Endodermal cell (in vitro differentiated cells): ENCODE results near the gene LMOD1. TPM values are rescaled to one million over a fixed set of nuclear protein-coding genes. Genes with fewer than 3 reads are reported as not detected.

Experiments
- DNase-seq: peaks from one replicate; pipeline ENCODE4 v3.0.0-alpha.2; 2017
- H3K27ac ChIP-seq: 2 replicates; pipeline ENCODE4 v1.5.1; 2013; ENCODE audit warnings: mild to moderate bottlenecking, low read depth, low read length, moderate library complexity
- H3K27me3 ChIP-seq: 2 replicates; pipeline ENCODE4 v1.6.1; 2013; ENCODE audit warnings: mild to moderate bottlenecking, low read length, moderate library complexity; ENCODE audit not compliant: insufficient read depth, control insufficient read depth, poor library complexity, severe bottlenecking
- H3K36me3 ChIP-seq: 2 replicates; pipeline ENCODE4 v1.7.0; 2013; ENCODE audit warnings: mild to moderate bottlenecking, low read length, moderate library complexity; ENCODE audit not compliant: control insufficient read depth, insufficient read depth
- H3K4me1 ChIP-seq: one replicate; pipeline ENCODE4 v1.7.0; 2013; ENCODE audit warnings: low read length; ENCODE audit not compliant: control insufficient read depth, insufficient read depth
- H3K4me3 ChIP-seq: 2 replicates; pipeline ENCODE4 v1.5.1; 2013; ENCODE audit warnings: mild to moderate bottlenecking, low read length, moderate library complexity
- H3K9ac ChIP-seq: 2 replicates; pipeline ENCODE4 v1.6.1; 2013; ENCODE audit warnings: mild to moderate bottlenecking, low read length, moderate library complexity; ENCODE audit not compliant: poor library complexity, severe bottlenecking; ENCODE audit errors: extremely low read depth
- H3K9me3 ChIP-seq: 2 replicates; pipeline ENCODE4 v1.6.1; 2013; ENCODE audit warnings: mild to moderate bottlenecking, low read length, moderate library complexity; ENCODE audit not compliant: control insufficient read depth
- H3K27ac Mint-ChIP-seq: 2 replicates; pipeline ENCODE4 v1.8.0; 2020; ENCODE audit warnings: mixed read lengths
- H3K27me3 Mint-ChIP-seq: 2 replicates; pipeline ENCODE4 v1.8.0; 2021; ENCODE audit warnings: mild to moderate bottlenecking, mixed read lengths; ENCODE audit not compliant: insufficient read depth
- H3K36me3 Mint-ChIP-seq: 2 replicates; pipeline ENCODE4 v1.8.0; 2020; ENCODE audit warnings: low read depth, mixed read lengths
- H3K4me1 Mint-ChIP-seq: 2 replicates; pipeline ENCODE4 v1.8.0; 2020; ENCODE audit warnings: mixed read lengths
- H3K4me3 Mint-ChIP-seq: 2 replicates; pipeline ENCODE4 v1.8.0; 2020; ENCODE audit warnings: mild to moderate bottlenecking, moderate library complexity, mixed read lengths
- H3K9me3 Mint-ChIP-seq: 2 replicates; pipeline ENCODE4 v1.8.0; 2020; ENCODE audit warnings: mild to moderate bottlenecking, mixed read lengths
- CTCF ChIP-seq: fragments of 200-600 bp; sonication (generic); conservative IDR thresholded peaks from 2 replicates; pipeline ENCODE4 v1.5.0; 2021; ENCODE audit warnings: antibody characterized with exemption, mild to moderate bottlenecking
- WGBS, 2 experiments: methylation state at CpG; one replicate each; pipeline versions ENCODE4 v1.1.5 to v1.1.7; 2013; ENCODE audit warnings: missing lambda C conversion rate in 2 of 2, mixed read lengths in 1 of 2; ENCODE audit not compliant: insufficient coverage in 1 of 2, insufficient read length in 1 of 2; 5-methylcytosine and 5-hydroxymethylcytosine counted together
- total RNA-seq, 2 donors: library from RNA; stranded (reverse); fragmentation: NEBNext Ultra II Directional in 1 of 2; extraction: Animal tissue kit (Norgen Biotek cat#: 25700) in 1 of 2; gene quantifications; 2 replicates in 1 of 2; 3 replicates in 1 of 2; pipeline ENCODE4 v1.2.1, GENCODE V29; 2021

The LMOD1 gene
- total RNA-seq, 2 donors from 2014 or later = 0.31 to 0.60 TPM

GRCh38 chr1:201876148-201876818, 70.1 kb downstream of the LMOD1 start:
- no peak for DNase-seq
- Histone ChIP-seq H3K36me3 (peaks cover 66% of the 10 kb centered on the region), H3K4me1 (no peaks in the 10 kb centered on the region), H3K27ac (no peak overlapping the region), H3K9me3 (no peaks in the 10 kb centered on the region), H3K4me3 (no peak overlapping the region), H3K27me3 (no peaks in the 10 kb centered on the region), H3K9ac (no peak overlapping the region)
- peaks cover 5% of the 10 kb centered on the region for H3K4me1 Mint-ChIP-seq
- 87 to 93% methylated on average over 3 to 8 of the region's 8 CpGs for WGBS, 2 experiments
- no peaks in the 10 kb centered on the region for H3K27me3 Mint-ChIP-seq
- H3K4me3 Mint-ChIP-seq = no peak overlapping the region
- peak overlapping the region; percentile 34 for H3K27ac Mint-ChIP-seq
- peaks cover 52% of the 10 kb centered on the region for H3K36me3 Mint-ChIP-seq
- no peaks in the 10 kb centered on the region for H3K9me3 Mint-ChIP-seq
- TF ChIP-seq CTCF = peak; percentile 55

GRCh38 chr1:201874672-201875071, 71.7 kb downstream of the LMOD1 start:
- 100% methylated on average over 1 of the region's 1 CpG; no CpG with 5 or more reads in 1 of the 2 experiments for WGBS, 2 experiments
- no peak overlapping the region for H3K27ac Mint-ChIP-seq
- H3K9me3 Mint-ChIP-seq = no peaks in the 10 kb centered on the region
- H3K27me3 Mint-ChIP-seq = no peaks in the 10 kb centered on the region
- Histone ChIP-seq H3K27ac (no peak overlapping the region), H3K27me3 (no peaks in the 10 kb centered on the region), H3K9ac (no peak overlapping the region), H3K36me3 (peaks cover 82% of the 10 kb centered on the region), H3K4me3 (no peak overlapping the region), H3K9me3 (no peaks in the 10 kb centered on the region), H3K4me1 (no peaks in the 10 kb centered on the region)
- TF ChIP-seq CTCF = no peak
- H3K4me1 Mint-ChIP-seq = no peaks in the 10 kb centered on the region
- H3K4me3 Mint-ChIP-seq = no peak overlapping the region
- no peak for DNase-seq
- peaks cover 65% of the 10 kb centered on the region for H3K36me3 Mint-ChIP-seq

GRCh38 chr1:201870397-201870796, 76.0 kb downstream of the LMOD1 start:
- Mint-ChIP-seq H3K27ac (no peak overlapping the region), H3K36me3 (peaks cover 84% of the 10 kb centered on the region), H3K9me3 (no peaks in the 10 kb centered on the region), H3K4me1 (no peaks in the 10 kb centered on the region), H3K4me3 (no peak overlapping the region), H3K27me3 (no peaks in the 10 kb centered on the region)
- no peaks in the 10 kb centered on the region for H3K9me3 ChIP-seq
- H3K36me3 ChIP-seq = peaks cover 97% of the 10 kb centered on the region
- no peaks in the 10 kb centered on the region for H3K27me3 ChIP-seq
- no peak overlapping the region for H3K27ac ChIP-seq
- H3K4me3 ChIP-seq = no peak overlapping the region
- H3K4me1 ChIP-seq = no peaks in the 10 kb centered on the region
- DNase-seq = no peak
- 93 to 96% methylated on average over 10 of the region's 10 CpGs for WGBS, 2 experiments
- no peak for TF ChIP-seq CTCF
- no peak overlapping the region for H3K9ac ChIP-seq
